Body of pancreas (tissue), 4 donors: ENCODE results near the gene POLR1E. TPM values are rescaled to one million over a fixed set of nuclear protein-coding genes. Genes with fewer than 3 reads are reported as not detected.
"Not testable (repeated sequence)": the region's sequence is repeated elsewhere in the genome, so short reads cannot be mapped to it uniquely, and the experiment has no call there.

Experiments
- ATAC-seq: fragments of 150-250 bp; one replicate; pipeline ENCODE4 v1.9.1; 2016
- DNase-seq, 4 donors: peaks; one replicate each; pipeline ENCODE4 v3.0.0-alpha.2; 2019
- H3K27ac ChIP-seq, 4 donors: fragments of 200-600 bp; sonication (generic); 1 replicate in 3 of 4; 2 replicates in 1 of 4; pipeline versions ENCODE4 v1.5.1 to v1.6.1; 2016 to 2019; ENCODE audit warnings: mild to moderate bottlenecking in 1 of 4, mixed read lengths in 1 of 4, moderate library complexity in 1 of 4
- H3K27me3 ChIP-seq, 2 donors: fragments of 200-600 bp; sonication (generic); one replicate each; pipeline ENCODE4 v1.6.0; 2016; ENCODE audit warnings: mild to moderate bottlenecking in 1 of 2
- H3K36me3 ChIP-seq, 2 donors: fragments of 200-600 bp; sonication (generic); replicated peaks in 1 of 2; 2 replicates each; pipeline ENCODE4 v1.5.1; 2016; ENCODE audit warnings: low read depth in 2 of 2; ENCODE audit not compliant: insufficient read depth in 1 of 2
- H3K4me1 ChIP-seq: fragments of 200-600 bp; sonication (generic); one replicate; pipeline ENCODE4 v1.6.0; 2016
- H3K4me3 ChIP-seq, 2 donors: fragments of 200-600 bp; sonication (generic); 1 replicate in 1 of 2; 2 replicates in 1 of 2; pipeline ENCODE4 v1.5.1; 2016 to 2019
- H3K9me3 ChIP-seq, 3 donors: fragments of 200-600 bp; sonication (generic); 1 replicate in 2 of 3; 2 replicates in 1 of 3; pipeline ENCODE4 v1.5.1; 2016
- CTCF ChIP-seq, 7 experiments: fragments of 450-650 bp in 4 of 7; fragments of 200-600 bp in 3 of 7; sonication (generic) in 3 of 7; IDR thresholded peaks; one replicate each; pipeline ENCODE4 v1.5.1; 2016 to 2019; ENCODE audit warnings: antibody characterized with exemption in 7 of 7
- POLR2A ChIP-seq, 3 donors: fragments of 450-650 bp; IDR thresholded peaks; one replicate each; pipeline ENCODE4 v1.6.1; 2016; ENCODE audit warnings: antibody characterized with exemption in 3 of 3, mild to moderate bottlenecking in 2 of 3
- WGBS, 2 donors: methylation state at CpG; one replicate each; pipeline ENCODE4 v1.1.5; 2017; 5-methylcytosine and 5-hydroxymethylcytosine counted together
- intact Hi-C: fragments of 100-400 bp; cut with DNase I; formaldehyde crosslinking; loops from one replicate; pipeline ENCODE4 v1.15.1; 2023
- total RNA-seq, 2 donors: library from RNA; depleted of rRNA; stranded (reverse); fragments of >200 nt; gene quantifications; one replicate each; pipeline ENCODE4 v1.1.0, GENCODE V29; 2016

Gene POLR1E
- total RNA-seq, 2 donors from 2014 or later: 9.6 to 15.0 TPM

DNA sequence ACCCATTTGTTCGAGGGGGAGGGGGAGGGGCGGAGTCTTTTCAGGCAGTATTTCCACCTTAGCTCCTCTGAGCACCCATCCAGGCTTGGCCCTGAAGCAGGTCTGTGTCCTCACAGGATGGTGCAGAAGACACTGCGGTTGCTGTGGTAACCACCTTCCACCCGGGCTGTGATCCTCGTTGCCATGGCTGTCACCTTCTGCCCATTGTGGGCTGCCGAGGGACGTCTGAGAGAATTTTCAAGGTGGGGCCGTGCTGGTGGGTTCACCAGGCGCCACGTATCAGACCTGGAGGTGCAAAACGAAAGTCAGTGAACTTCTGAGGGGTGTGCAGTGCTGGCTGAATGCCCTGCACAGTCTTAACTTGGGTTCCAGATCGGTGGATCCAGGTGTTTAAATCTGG lies 26.7 kb downstream of the POLR1E start:
- H3K36me3 ChIP-seq: no peaks in the 10 kb centered on the region
- ATAC-seq: no peak
- H3K27ac ChIP-seq: no peak overlapping the region
- no peak for TF ChIP-seq CTCF (IDR thresholded peaks at IDR 0.05)
- WGBS, 2 donors: 67 to 83% methylated on average over 9 to 10 of the region's 12 CpGs
- H3K27me3 ChIP-seq: no peaks in the 10 kb centered on the region
- no peaks in the 10 kb centered on the region for H3K4me1 ChIP-seq
- intact Hi-C loops: no loop called here
- no peak for DNase-seq
- H3K4me3 ChIP-seq: no peak overlapping the region
- H3K9me3 ChIP-seq: no peaks in the 10 kb centered on the region

GRCh38 chr9:37514415-37514814 lies 28.7 kb downstream of the POLR1E start:
- 96% methylated on average over 10 of the region's 10 CpGs for WGBS, 2 donors
- H3K36me3 ChIP-seq, intact Hi-C loops, H3K9me3 ChIP-seq, H3K4me3 ChIP-seq, H3K27ac ChIP-seq, H3K4me1 ChIP-seq, ATAC-seq, H3K27me3 ChIP-seq, DNase-seq: not testable (repeated sequence)

GRCh38 chr9:37514999-37515398 lies 29.3 kb downstream of the POLR1E start:
- no peak for DNase-seq
- Histone ChIP-seq H3K27ac (no peak overlapping the region), H3K27me3 (no peaks in the 10 kb centered on the region), H3K9me3 (no peaks in the 10 kb centered on the region), H3K4me1 (no peaks in the 10 kb centered on the region), H3K36me3 (no peaks in the 10 kb centered on the region), H3K4me3 (no peak overlapping the region)
- intact Hi-C loops: no loop called here
- WGBS, 2 donors: 86 to 97% methylated on average over 7 of the region's 7 CpGs
- no peak for ATAC-seq
- TF ChIP-seq CTCF (IDR thresholded peaks at IDR 0.05) (no peak), POLR2A (IDR thresholded peaks at IDR 0.05) (no peak)

DNA sequence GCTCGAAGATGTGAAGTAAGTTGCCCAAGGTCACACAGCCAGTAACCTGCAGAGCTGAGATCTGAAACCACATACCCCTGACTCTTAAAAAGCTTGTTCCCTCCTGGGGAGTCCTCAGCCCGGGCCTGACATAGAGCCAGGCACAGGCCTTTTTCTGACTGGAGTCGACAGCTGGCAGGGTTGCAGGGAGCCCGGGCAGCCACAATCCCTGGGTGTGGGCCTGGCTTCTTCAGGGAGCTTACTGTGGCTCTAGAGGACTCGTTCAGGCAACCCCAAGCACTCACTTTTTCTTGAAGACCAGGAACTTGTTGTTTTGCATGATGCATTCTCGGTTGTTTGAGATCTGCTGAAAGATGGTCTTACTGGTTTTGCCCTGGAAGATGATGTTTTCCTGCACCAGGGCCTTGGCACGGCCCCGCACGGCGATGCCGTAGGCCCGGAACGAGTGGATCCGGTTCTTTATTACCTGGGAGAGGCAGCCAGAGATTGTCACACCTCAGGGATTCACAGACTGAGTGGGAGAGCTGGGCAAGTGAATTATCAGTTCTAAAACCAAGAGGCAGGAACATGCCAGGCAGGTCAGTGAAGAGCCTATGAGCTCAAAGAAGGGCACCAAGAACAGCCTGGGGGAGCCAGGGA lies 30.0 kb downstream of the POLR1E start:
- no peak overlapping the region for H3K4me3 ChIP-seq
- H3K27ac ChIP-seq: no peak overlapping the region
- TF ChIP-seq POLR2A (IDR thresholded peaks at IDR 0.05): no peak
- no peak for TF ChIP-seq CTCF (IDR thresholded peaks at IDR 0.05)
- intact Hi-C loops: no loop called here
- 78 to 89% methylated on average over 6 to 14 of the region's 14 CpGs for WGBS, 2 donors
- no peak for DNase-seq
- H3K36me3 ChIP-seq: no peaks in the 10 kb centered on the region
- no peaks in the 10 kb centered on the region for H3K9me3 ChIP-seq
- no peak for ATAC-seq
- no peaks in the 10 kb centered on the region for H3K27me3 ChIP-seq
- H3K4me1 ChIP-seq: no peaks in the 10 kb centered on the region

- 82% methylated on average over 4 to 13 of the region's 13 CpGs for WGBS, 2 donors
- DNase-seq: no peak
These were observed 32.2 kb downstream of the POLR1E start for GRCh38 chr9:37517923-37518322.

More at GRCh38 chr9:37517923-37518322, 32.2 kb downstream of the POLR1E start:
- TF ChIP-seq POLR2A (IDR thresholded peaks at IDR 0.05) (no peak), CTCF (IDR thresholded peaks at IDR 0.05) (no peak)
- intact Hi-C loops: no loop called here
- H3K4me3 ChIP-seq: no peak overlapping the region
- H3K4me1 ChIP-seq: no peaks in the 10 kb centered on the region
- ATAC-seq: no peak
- H3K27me3 ChIP-seq: no peaks in the 10 kb centered on the region
- no peak overlapping the region for H3K27ac ChIP-seq
- peaks cover 0 to 10% of the 10 kb centered on the region in 2 donors for H3K36me3 ChIP-seq
- H3K9me3 ChIP-seq: no peaks in the 10 kb centered on the region
